AG09319 (cell line): ENCODE results near the gene EPB41L5.

Source experiments
- DNase-seq: peaks from one replicate; pipeline ENCODE4 v3.0.0-alpha.2; 2010; ENCODE audit warnings: low read depth; ENCODE audit errors: extremely low read depth
- CTCF ChIP-seq: IDR thresholded peaks from 2 replicates; pipeline ENCODE4 v1.5.1; 2011; ENCODE audit warnings: low read depth, mild to moderate bottlenecking, inconsistent platforms, low read length, moderate library complexity

EPB41L5 gene

GRCh38 chr2:120224256-120224655, 211.4 kb downstream of the EPB41L5 start:
- no peak for DNase-seq
- TF ChIP-seq CTCF: no peak

- DNase-seq: no peak
Measured at GRCh38 chr2:120224735-120225548, 212.1 kb downstream of the EPB41L5 start.

GRCh38 chr2:120225549-120226065, 212.7 kb downstream of the EPB41L5 start:
- TF ChIP-seq CTCF: no peak
- DNase-seq: no peak

More at GRCh38 chr2:120224735-120225548, 212.1 kb downstream of the EPB41L5 start:
- TF ChIP-seq CTCF: no peak

- DNase-seq: no peak
- no peak for TF ChIP-seq CTCF
Measured at GRCh38 chr2:120226316-120226715, 213.4 kb downstream of the EPB41L5 start.

- TF ChIP-seq CTCF: no peak
- DNase-seq: no peak
Measured at GRCh38 chr2:120227111-120227991, 214.5 kb downstream of the EPB41L5 start.

- TF ChIP-seq CTCF: no peak
- no peak for DNase-seq
Measured at GRCh38 chr2:120228503-120228902, 215.6 kb downstream of the EPB41L5 start.
